Stimulated activated CD4-positive, alpha-beta T cell treated with anti-CD3 and anti-CD28 coated beads, TNF-alpha, amount 100 ng/mL, for 4 hours (primary cell): ENCODE results near the gene NGFR.

Experiments used
- DNase-seq, 3 experiments: peaks; one replicate each; pipeline ENCODE4 v3.0.0-alpha.2; 2020; ENCODE audit warnings: low read depth in 3 of 3

Gene NGFR

GRCh38 chr17:49469831-49470810, 25.0 kb upstream of the NGFR start:
- DNase-seq: no peak

- DNase-seq: no peak
These were observed 23.9 kb upstream of the NGFR start for GRCh38 chr17:49471089-49471683.

- DNase-seq: no peak
These were observed 23.3 kb upstream of the NGFR start for GRCh38 chr17:49471769-49472168.

DNA sequence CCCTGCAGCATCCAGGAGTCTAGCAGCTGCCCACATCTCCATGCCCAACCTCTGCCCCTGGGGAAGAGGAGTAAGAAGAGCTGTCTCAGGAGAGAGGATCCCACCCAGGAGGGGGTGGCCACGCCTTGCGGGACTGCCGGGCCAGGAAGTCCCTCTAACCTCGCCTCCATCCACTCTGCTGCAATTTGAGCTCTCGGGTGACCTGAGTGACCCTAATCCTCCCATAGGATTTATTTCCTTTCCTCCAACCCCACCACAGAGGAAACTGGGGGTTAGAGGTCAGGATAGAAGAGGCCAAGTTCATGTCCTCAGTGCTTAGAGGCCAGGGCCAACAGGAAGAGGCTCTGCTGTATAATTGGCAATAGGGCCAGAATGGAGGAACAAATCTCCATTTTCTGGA, 22.6 kb upstream of the NGFR start:
- DNase-seq: no peak

GRCh38 chr17:49473900-49474751, 21.0 kb upstream of the NGFR start:
- no peak for DNase-seq

- no peak for DNase-seq
These were observed 17.4 kb upstream of the NGFR start for GRCh38 chr17:49477709-49478108.

GRCh38 chr17:49480836-49481615, 14.1 kb upstream of the NGFR start:
- no peak for DNase-seq

GRCh38 chr17:49482144-49482817, 12.8 kb upstream of the NGFR start:
- DNase-seq: no peak

DNA sequence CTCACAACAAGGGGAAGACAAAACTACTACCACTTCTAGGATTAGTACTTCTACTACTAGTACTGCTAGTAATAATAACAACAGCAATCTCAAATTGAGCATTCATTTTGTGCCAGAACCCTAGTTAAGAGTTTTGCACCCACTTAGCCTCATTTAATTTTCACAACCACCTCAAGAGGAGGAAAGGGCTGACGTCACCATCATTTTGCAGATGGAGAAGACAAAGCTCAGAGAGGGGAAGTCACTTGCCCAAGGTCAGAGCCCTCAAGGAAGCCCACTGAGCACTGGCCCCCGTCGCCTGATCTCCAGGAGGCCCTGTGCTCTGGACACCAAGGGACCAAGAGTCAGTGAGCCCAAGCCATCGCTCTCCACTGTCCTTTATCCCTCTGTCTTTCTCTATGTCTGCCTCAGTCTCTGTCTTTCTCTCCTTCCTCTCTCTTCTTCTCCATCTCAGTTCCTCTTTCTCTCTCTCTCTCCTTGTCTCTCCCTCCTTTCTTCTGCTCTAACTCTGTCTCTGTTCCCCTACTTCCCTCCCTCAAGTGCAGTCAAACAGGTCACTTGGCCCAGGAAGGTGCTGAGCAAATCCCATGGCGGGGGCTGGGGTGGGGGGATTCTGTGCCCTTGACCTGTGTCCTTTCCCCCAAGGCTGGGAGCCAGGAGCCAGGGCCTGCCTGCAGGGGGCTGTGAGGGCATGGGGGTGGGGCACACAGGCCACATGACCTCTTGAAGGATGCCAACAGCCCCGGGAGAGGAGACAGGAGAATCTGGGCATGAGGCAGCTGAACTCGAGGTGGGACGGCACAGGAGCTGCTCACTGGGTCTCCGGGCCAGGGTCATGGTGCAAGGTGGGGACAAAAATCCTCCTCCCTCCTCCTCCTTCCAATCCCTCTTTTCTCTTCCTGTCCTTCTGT, 11.2 kb upstream of the NGFR start:
- no peak for DNase-seq

DNA sequence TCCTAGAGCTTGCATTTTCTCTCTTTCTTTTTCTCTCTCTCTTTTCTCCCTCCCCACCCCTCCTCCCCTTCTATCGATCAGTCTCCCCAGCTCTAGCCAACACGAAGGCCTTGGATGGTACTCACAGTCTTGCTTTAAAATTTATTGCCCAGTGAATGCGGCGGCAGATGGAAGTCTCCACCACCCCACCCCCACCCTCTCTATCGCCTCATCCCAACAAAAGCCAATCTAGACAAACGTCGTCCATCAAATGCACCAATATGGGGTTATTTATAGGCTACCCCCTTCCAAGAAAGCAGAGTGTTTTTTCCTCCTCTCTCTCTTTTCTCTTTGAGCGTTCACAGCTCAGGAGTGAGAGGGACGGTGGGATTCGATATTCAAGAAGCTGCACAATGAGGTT, 10.5 kb upstream of the NGFR start:
- no peak for DNase-seq

DNA sequence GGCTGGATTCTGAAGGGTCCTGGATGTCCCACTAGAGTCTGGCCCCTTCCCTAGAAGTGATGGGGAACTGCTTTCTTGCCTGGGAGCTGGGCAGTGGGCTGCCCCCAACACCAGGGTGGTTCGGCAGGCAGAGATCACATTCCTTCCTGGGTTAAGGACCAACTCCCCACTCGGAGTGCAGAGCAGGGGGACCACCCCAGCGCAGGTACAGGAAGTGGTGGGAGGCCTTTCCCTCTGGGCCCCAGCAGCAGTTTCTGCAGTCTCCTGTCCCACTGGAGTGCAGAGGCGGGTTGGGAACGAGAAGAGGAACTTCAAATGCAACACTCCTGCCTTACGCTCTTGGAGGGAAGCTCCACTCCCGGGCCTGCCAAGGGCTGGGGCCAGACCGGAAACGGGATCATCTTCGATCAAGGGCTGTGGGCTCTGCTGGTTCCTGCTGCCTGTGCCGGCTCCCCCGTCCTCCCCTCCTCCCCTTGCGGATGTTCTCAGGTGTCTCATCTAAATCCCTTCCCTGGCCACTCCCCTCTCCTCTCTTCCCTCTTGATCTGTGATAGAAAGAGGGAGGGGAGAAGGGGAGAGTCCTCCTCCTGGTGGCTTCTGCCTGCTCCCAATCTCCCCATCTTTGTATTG, 9.0 kb upstream of the NGFR start:
- DNase-seq: no peak

DNA sequence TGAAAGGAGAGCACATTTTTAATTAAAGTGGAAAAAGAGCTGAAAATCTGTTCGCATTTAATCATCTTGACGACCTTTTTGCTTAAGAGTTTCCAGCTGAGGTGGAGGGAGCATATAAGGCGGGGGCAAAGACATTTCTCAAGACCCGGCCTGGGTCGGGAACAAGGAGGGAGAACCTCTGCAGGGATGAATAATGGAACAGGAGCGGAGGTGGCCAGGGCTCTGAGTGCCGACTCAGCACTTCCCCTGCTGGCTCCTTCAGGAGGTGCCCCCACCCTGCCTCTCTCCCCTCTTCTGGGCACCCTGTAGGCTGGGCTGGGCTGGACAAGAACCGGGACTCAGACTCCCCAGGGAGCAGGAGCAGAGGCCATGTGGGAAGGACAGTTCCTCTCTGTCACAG, 7.9 kb upstream of the NGFR start:
- no peak for DNase-seq

DNA sequence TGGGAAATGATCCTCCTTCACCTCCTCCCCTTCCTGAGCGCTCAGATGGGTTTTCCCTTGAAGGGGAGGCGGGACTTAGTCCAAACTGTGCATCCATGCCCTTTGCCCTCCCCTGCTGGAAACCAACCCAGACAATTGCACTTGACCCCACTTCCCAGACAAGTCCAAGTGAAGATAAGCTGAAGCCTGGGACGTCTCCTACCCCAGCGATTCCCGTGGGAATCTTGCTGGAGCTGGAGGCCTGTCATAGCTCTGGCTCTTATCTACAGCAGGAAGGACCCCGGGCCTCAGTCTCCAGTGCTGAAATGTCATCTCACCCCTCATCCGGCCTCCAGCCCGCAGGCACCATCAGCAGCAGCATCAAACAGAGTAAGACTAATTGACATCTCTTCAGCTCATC, 6.5 kb upstream of the NGFR start:
- no peak for DNase-seq

DNA sequence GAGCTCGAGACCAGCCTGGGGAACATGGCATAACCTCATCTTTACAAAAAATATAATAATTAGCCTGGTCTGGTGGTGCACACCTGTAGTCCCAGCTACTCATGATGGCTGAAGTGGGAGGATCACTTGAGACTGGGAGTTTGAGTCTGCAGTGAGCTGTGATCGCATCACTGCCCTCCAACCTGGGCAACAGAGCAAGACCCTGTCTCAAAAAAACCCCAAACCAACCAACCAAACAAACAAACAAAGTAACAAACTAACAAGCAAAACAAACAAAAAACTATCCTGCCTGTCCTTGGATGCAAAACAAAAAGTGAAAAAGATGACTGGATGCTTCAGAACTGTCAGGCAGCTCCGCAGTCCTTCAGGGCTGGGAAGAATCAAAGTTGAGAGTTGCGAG, 5.7 kb upstream of the NGFR start:
- DNase-seq: no peak

GRCh38 chr17:49490276-49490675, 4.8 kb upstream of the NGFR start:
- no peak for DNase-seq

DNA sequence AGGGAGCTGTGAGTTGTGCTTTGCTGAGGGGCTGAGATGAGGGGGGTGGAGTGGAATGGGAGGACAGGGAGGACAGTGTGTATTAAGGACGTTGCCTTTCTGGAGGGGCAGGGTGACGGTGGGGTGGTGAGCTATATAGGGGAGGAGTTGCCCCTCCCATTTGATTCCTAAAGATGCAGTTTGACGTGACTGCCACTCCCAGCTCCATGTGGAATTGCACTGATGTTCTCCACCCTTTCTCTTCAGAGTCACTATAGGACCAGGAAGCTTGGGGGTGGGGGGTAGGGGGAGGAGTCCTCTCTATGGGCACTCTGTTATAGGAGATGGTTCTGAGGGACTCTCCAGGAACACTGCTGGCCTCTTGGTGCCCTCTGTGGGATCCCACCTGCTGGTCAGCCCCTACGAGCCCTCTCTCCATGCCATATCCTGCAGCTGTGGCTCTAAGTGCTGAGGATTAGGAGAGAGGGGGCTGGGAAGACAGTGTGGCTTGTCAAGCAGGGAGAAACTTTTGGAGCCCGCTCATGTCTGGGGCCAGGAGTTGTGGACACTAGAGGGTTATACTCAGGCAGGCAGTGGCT, 3.8 kb upstream of the NGFR start:
- DNase-seq: no peak

DNA sequence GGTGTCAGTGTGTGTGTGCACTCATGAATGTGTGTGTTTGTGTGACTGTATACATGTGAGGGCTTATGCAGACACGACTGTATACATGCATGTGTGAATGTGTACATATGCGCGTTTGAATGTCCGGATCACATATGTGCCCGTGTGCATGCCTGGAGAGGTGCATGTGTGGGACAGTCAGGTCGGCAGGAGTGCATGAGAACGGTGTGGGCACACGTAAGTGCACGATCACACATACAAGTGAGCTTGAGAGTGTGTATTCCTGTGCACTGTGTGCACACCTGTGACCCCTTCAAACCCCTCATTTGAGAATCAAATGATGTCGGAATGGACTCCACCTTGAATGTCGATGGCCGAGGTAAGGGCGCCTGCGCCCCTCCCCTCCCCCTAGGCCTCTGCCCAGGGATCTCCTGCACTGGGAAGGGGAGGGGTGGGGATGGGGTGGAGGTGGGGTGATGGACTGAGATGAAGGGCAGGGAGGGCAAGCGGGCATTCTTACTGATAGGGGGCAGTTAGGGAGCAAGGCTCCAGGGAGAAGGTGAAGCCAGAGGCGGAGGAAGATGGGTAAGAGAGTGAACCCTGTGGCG, 601 bp upstream of the NGFR start:
- no peak for DNase-seq

- no peak for DNase-seq
These were observed 719 bp downstream of the NGFR start for GRCh38 chr17:49495842-49496182.
